BLaER1 treated with 17β-estradiol and CSF1 and Interleukin-3, amounts not matched to agents 10 nM and 100 nM (cell line): ENCODE results near the gene ISL2.

Experiments
- H3K27ac ChIP-seq, 11 experiments: shearing (Covaris generic); formaldehyde crosslinking; 2 replicates each; pipeline ENCODE4 v1.8.1; 2022
- H3K27me3 ChIP-seq, 11 experiments: shearing (Covaris generic); formaldehyde crosslinking; 2 replicates each; pipeline ENCODE4 v1.8.1; 2022
- H3K36me3 ChIP-seq, 11 experiments: shearing (Covaris generic); formaldehyde crosslinking; 2 replicates each; pipeline ENCODE4 v1.8.1; 2022
- H3K4me1 ChIP-seq, 10 experiments: shearing (Covaris generic); formaldehyde crosslinking; 2 replicates each; pipeline ENCODE4 v1.8.1; 2022
- H3K4me2 ChIP-seq, 11 experiments: shearing (Covaris generic); formaldehyde crosslinking; 2 replicates each; pipeline ENCODE4 v1.8.1; 2022
- H3K4me3 ChIP-seq, 10 experiments: shearing (Covaris generic); formaldehyde crosslinking; 2 replicates each; pipeline ENCODE4 v1.8.1; 2022
- H3K9ac ChIP-seq, 11 experiments: shearing (Covaris generic); formaldehyde crosslinking; 2 replicates each; pipeline ENCODE4 v1.8.1; 2022
- H3K9me3 ChIP-seq, 11 experiments: shearing (Covaris generic); formaldehyde crosslinking; replicated peaks in 1 of 11; 2 replicates each; pipeline ENCODE4 v1.8.1; 2022
- H4K20me1 ChIP-seq, 11 experiments: shearing (Covaris generic); formaldehyde crosslinking; 2 replicates each; pipeline ENCODE4 v1.8.1; 2022
- Cebpa-rat ChIP-seq, 11 experiments: shearing (Covaris generic); IDR thresholded peaks; 2 replicates each; pipeline ENCODE4 v1.8.1; 2022

ISL2 gene

DNA sequence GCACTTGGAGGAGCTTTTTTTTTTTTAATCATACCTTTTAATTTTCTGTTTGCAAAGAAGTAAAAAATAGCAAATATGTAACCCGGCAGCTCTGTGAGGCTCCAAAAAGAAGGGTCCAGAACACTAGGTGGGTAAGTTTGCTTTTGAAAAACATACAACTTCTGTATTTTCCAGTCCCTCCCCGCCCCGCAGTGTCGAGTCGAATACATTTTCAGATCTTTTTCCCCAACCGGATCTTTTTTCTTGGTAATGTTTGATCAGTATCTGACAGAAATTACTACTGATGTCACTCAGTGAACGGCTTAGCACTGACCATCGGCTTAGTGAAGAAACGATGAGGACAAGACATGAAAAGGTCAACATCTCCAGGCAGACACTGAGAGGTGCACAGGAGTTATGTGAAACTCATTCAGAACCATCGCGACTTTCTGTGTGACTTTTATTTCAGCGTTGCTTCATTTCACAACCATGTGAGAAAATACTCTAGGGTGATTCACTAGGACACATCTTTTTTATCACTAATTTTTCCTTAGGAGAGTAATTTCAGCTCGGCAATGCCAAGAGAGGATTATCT lies 11.0 kb downstream of the ISL2 start:
- Histone ChIP-seq H3K36me3 (peaks cover 0 to 20% (median 14%) of the 10 kb centered on the region in 11 experiments; a peak in 16 of 22 replicates), H4K20me1 (peaks cover 0 to 32% (median 12%) of the 10 kb centered on the region in 11 experiments; a peak in 12 of 22 replicates), H3K27ac (no peak overlapping the region), H3K4me2 (no peak overlapping the region), H3K4me3 (no peak overlapping the region), H3K9ac (no peak overlapping the region), H3K9me3 (peaks cover 24 to 42% (median 38%) of the 10 kb centered on the region in 11 experiments), H3K27me3 (peaks cover 57 to 78% (median 64%) of the 10 kb centered on the region in 11 experiments), H3K4me1 (no peaks in the 10 kb centered on the region)
- TF ChIP-seq Cebpa-rat (IDR thresholded peaks at IDR 0.05), result no peak

- Histone ChIP-seq H4K20me1 (peaks cover 0 to 22% (median 11%) of the 10 kb centered on the region in 11 experiments; a peak in 9 of 22 replicates), H3K9me3 (peaks cover 20 to 28% (median 25%) of the 10 kb centered on the region in 11 experiments), H3K36me3 (peaks cover 0 to 20% (median 14%) of the 10 kb centered on the region in 11 experiments; a peak in 16 of 22 replicates), H3K4me2 (no peak overlapping the region), H3K4me3 (no peak overlapping the region), H3K27me3 (peaks cover 37 to 59% (median 45%) of the 10 kb centered on the region in 11 experiments), H3K4me1 (no peaks in the 10 kb centered on the region), H3K27ac (no peak overlapping the region), H3K9ac (no peak overlapping the region)
- TF ChIP-seq Cebpa-rat (IDR thresholded peaks at IDR 0.05), result no peak
Measured at GRCh38 chr15:76349301-76350070, 12.9 kb downstream of the ISL2 start.

GRCh38 chr15:76353023-76353577 lies 16.5 kb downstream of the ISL2 start:
- H3K27ac ChIP-seq, result no peak overlapping the region
- no peak overlapping the region for H3K9ac ChIP-seq
- no peaks in the 10 kb centered on the region for H3K4me1 ChIP-seq
- no peak for TF ChIP-seq Cebpa-rat (IDR thresholded peaks at IDR 0.05)
- no peak overlapping the region for H3K4me2 ChIP-seq
- no peaks in the 10 kb centered on the region; a peak in 2 of 22 replicates for H3K9me3 ChIP-seq
- no peaks in the 10 kb centered on the region for H3K36me3 ChIP-seq
- H3K27me3 ChIP-seq, result peaks cover 1 to 23% (median 9%) of the 10 kb centered on the region in 11 experiments; a peak in 19 of 22 replicates
- H4K20me1 ChIP-seq, result 0 out of 22 replicates have a peak, but pooled peaks cover 0 to 4% (median 0%) of the 10 kb centered on the region in 11 experiments
- H3K4me3 ChIP-seq, result no peak overlapping the region

GRCh38 chr15:76353903-76354302 lies 17.3 kb downstream of the ISL2 start:
- no peak overlapping the region for H3K9ac ChIP-seq
- H3K36me3 ChIP-seq, result no peaks in the 10 kb centered on the region
- no peak overlapping the region for H3K4me3 ChIP-seq
- H3K4me2 ChIP-seq, result no peak overlapping the region
- no peaks in the 10 kb centered on the region for H3K9me3 ChIP-seq
- no peaks in the 10 kb centered on the region for H3K4me1 ChIP-seq
- H4K20me1 ChIP-seq, result 0 out of 22 replicates have a peak, but pooled peaks cover 0 to 4% (median 0%) of the 10 kb centered on the region in 11 experiments
- TF ChIP-seq Cebpa-rat (IDR thresholded peaks at IDR 0.05), result no peak
- H3K27ac ChIP-seq, result no peak overlapping the region
- peaks cover 0 to 15% (median 3%) of the 10 kb centered on the region in 11 experiments; a peak in 10 of 22 replicates for H3K27me3 ChIP-seq

GRCh38 chr15:76354823-76355440 lies 18.4 kb downstream of the ISL2 start:
- Histone ChIP-seq H3K9ac (no peak overlapping the region), H3K4me2 (no peak overlapping the region), H3K36me3 (no peaks in the 10 kb centered on the region), H3K27me3 (peaks cover 0 to 5% (median 0%) of the 10 kb centered on the region in 11 experiments; a peak in 2 of 22 replicates), H3K4me1 (no peaks in the 10 kb centered on the region), H4K20me1 (0 out of 22 replicates have a peak, but pooled peaks cover 0 to 4% (median 0%) of the 10 kb centered on the region in 11 experiments), H3K4me3 (no peak overlapping the region), H3K9me3 (no peaks in the 10 kb centered on the region), H3K27ac (no peak overlapping the region)
- no peak for TF ChIP-seq Cebpa-rat (IDR thresholded peaks at IDR 0.05)

- Histone ChIP-seq H3K27me3 (no peaks in the 10 kb centered on the region), H3K9me3 (no peaks in the 10 kb centered on the region), H3K9ac (no peak overlapping the region), H3K4me3 (no peak overlapping the region), H3K27ac (no peak overlapping the region), H4K20me1 (0 out of 22 replicates have a peak, but pooled peaks cover 0 to 4% (median 0%) of the 10 kb centered on the region in 11 experiments), H3K4me1 (no peaks in the 10 kb centered on the region), H3K36me3 (no peaks in the 10 kb centered on the region), H3K4me2 (no peak overlapping the region)
- TF ChIP-seq Cebpa-rat (IDR thresholded peaks at IDR 0.05), result no peak
Measured at GRCh38 chr15:76358453-76358852, 21.9 kb downstream of the ISL2 start.

GRCh38 chr15:76359152-76359551 lies 22.6 kb downstream of the ISL2 start:
- H3K27me3 ChIP-seq, result no peaks in the 10 kb centered on the region
- H3K4me3 ChIP-seq, result no peak overlapping the region
- H3K4me1 ChIP-seq, result no peaks in the 10 kb centered on the region
- H3K36me3 ChIP-seq, result no peaks in the 10 kb centered on the region
- no peaks in the 10 kb centered on the region for H3K9me3 ChIP-seq
- H3K27ac ChIP-seq, result no peak overlapping the region
- TF ChIP-seq Cebpa-rat (IDR thresholded peaks at IDR 0.05), result no peak
- no peak overlapping the region for H3K9ac ChIP-seq
- 0 out of 22 replicates have a peak, but pooled peaks cover 0 to under 1% (median 0%) of the 10 kb centered on the region in 11 experiments for H4K20me1 ChIP-seq
- no peak overlapping the region for H3K4me2 ChIP-seq

GRCh38 chr15:76360416-76360815 lies 23.8 kb downstream of the ISL2 start:
- no peak overlapping the region for H3K9ac ChIP-seq
- no peaks in the 10 kb centered on the region for H3K27me3 ChIP-seq
- no peak overlapping the region for H3K4me3 ChIP-seq
- no peaks in the 10 kb centered on the region for H3K4me1 ChIP-seq
- H3K9me3 ChIP-seq, result no peaks in the 10 kb centered on the region
- H3K4me2 ChIP-seq, result no peak overlapping the region
- H3K36me3 ChIP-seq, result no peaks in the 10 kb centered on the region; a peak in 1 of 22 replicates
- TF ChIP-seq Cebpa-rat (IDR thresholded peaks at IDR 0.05), result no peak
- no peaks in the 10 kb centered on the region for H4K20me1 ChIP-seq
- H3K27ac ChIP-seq, result no peak overlapping the region

GRCh38 chr15:76363251-76363650 lies 26.7 kb downstream of the ISL2 start:
- H4K20me1 ChIP-seq, result no peaks in the 10 kb centered on the region
- no peaks in the 10 kb centered on the region for H3K27me3 ChIP-seq
- no peaks in the 10 kb centered on the region for H3K9me3 ChIP-seq
- H3K4me1 ChIP-seq, result no peaks in the 10 kb centered on the region
- no peak for TF ChIP-seq Cebpa-rat (IDR thresholded peaks at IDR 0.05)
- H3K9ac ChIP-seq, result no peak overlapping the region
- H3K36me3 ChIP-seq, result no peaks in the 10 kb centered on the region; a peak in 1 of 22 replicates
- no peak overlapping the region for H3K27ac ChIP-seq
- no peak overlapping the region for H3K4me3 ChIP-seq
- no peak overlapping the region for H3K4me2 ChIP-seq
